Right renal pelvis (tissue), 4 donors: ENCODE data around the gene OSBP2. TPM values are rescaled to one million over a fixed set of nuclear protein-coding genes. Genes with fewer than 3 reads are reported as not detected.

ENCODE experiments used
- DNase-seq, 4 donors: peaks; one replicate each; pipeline ENCODE4 v3.0.0-alpha.2; 2013; ENCODE audit warnings: low read depth in 4 of 4, low spot score in 3 of 4, missing footprints in 1 of 4
- polyA plus RNA-seq, 4 donors: library from polyadenylated mRNA; unstranded; fragments of 120-200 nt; gene quantifications; one replicate each; pipeline ENCODE4 v1.2.1, GENCODE V29; 2013; ENCODE audit not compliant: insufficient read length in 4 of 4

Gene OSBP2
- polyA plus RNA-seq, 4 donors = 4.9 to 6.8 (median 6.2) TPM

DNA sequence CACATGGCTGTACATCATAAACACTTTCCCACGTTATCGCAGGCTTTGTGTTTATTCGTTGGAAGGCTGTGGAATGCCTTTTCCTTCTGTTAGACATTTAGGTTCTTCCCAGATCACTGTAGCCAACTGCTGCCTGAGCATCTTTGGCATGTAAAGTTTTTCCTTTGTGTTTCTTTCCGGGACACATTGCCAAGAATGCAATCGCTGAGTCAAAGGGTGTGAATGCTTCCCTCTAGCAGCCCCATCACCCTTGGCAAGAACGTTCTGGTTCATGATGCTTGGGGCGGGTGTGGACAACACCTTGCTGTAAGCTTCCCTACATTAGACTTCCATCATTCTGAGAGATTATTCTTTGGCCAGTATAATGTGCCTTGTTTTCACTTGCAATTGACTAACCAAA is 136.2 kb downstream of the OSBP2 start:
- no peak for DNase-seq

DNA sequence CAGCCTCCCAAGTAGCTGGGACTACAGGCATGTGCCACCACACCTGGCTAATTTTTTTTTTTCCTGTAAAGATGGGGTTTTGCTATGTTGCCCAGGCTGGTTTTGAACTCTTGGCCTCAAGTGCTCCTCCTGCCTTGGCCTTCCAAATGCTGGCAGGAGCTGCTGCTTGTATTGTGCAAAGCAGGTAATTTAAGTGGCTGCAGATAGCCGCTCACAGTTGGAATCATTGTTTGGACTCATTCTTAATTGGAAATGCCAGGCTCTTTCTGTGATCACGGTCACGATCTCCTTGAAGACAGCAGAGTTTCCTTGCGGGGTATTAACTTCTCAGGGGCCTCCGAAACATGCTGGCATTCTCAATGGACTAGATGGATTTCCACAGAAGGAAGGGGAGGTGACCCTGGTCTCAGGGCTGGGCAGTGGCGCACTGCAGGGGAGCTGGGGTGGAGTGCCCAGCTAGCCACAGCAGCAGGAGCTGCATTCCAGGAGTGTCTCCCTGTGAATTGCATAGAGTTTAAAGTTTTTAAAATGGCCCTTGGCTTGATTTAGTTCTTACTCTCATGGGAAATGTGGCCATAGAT is 137.8 kb downstream of the OSBP2 start:
- no peak for DNase-seq

GRCh38 chr22:30833322-30833721 is 138.6 kb downstream of the OSBP2 start:
- DNase-seq = no peak

DNA sequence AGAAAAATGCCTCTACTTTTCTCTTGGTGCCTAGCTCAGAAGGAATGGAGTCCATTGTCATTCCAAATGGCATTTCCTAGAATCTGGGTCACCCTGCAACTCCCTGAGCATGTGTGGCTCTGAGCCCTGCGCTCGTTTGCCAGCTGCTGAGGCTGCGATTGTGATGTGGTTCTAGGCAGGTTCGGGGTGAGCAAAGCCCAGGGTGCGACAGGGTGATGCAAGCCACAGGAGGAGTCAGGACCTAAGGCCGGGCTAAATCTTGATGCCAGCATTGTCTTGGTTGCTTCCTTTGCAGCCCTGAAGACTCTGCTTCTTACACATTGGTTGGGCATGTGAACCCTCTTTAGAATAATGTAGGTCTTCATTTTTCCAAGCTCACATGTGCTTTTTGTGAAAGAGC is 142.9 kb downstream of the OSBP2 start:
- no peak for DNase-seq

GRCh38 chr22:30838111-30838510 is 143.4 kb downstream of the OSBP2 start:
- DNase-seq = no peak

- DNase-seq = no peak
These were observed 146.6 kb downstream of the OSBP2 start for GRCh38 chr22:30841273-30841672.

GRCh38 chr22:30843245-30843644 is 148.6 kb downstream of the OSBP2 start:
- DNase-seq = no peak

DNA sequence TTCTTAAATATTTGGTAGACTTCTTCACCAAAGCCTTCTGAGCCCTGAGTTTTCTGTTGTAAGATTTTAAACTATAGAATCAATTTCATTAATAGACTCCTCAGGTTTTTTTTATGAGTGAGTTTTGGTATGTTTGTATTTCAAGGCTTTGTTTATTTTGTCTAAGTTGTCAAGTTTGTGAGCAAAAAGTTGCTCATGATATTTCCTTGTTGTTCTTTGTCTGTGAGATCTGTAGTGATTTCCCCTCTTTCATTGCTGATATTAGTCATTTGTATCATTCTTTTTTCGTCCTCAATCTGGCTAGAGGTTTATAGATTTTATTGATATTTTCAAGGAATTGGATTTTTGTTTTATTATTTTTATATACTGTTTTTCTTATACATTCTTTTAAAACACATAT is 152.9 kb downstream of the OSBP2 start:
- no peak for DNase-seq

GRCh38 chr22:30855266-30855665 is 160.6 kb downstream of the OSBP2 start:
- DNase-seq = no peak

DNA sequence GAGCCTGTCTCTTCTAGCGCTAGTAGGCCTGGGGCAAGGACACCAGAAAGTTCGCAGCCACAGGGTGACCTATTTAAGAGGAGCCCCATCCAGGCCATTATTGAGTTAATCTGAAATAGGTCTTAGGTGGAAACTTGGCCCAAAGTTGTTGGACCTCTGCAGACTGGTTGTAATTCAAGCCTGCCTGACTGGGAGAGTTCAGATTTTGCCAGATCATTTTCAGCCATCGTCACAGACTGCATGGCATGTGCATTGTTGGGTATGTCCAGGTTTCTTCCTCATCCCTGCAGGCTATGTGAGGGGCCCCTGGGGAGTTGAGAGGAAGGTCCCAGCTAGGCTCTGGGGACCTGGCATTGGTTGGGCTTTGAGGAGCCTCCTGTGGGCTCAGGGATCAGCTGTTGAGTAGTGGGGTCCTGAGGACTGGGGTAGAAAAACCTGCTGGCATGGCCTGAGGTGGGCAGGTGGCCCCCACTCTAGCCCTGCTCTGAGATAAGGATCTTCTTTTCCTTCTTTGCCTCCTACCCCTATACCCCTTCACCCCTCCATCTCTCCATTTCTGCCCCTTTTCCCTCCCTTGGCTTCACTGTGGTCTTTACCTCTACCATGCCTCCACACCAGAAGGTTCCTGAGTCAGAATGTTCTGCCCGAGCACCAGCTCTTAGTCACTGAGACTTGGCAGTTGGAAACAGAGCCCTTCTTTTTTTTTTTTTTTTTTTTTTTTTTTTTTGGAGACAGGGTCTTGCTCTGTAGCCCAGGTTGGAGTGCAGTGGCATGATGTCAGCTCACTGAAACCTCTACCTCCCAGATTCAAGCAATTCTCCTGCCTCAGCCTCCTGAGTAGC is 161.2 kb downstream of the OSBP2 start:
- no peak for DNase-seq

- no peak for DNase-seq
These were observed 162.2 kb downstream of the OSBP2 start for GRCh38 chr22:30856741-30857502.

- DNase-seq = no peak
These were observed 163.1 kb downstream of the OSBP2 start for GRCh38 chr22:30857791-30858190.

GRCh38 chr22:30858976-30859713 is 164.5 kb downstream of the OSBP2 start:
- no peak for DNase-seq

GRCh38 chr22:30859714-30860095 is 165.0 kb downstream of the OSBP2 start:
- no peak for DNase-seq

DNA sequence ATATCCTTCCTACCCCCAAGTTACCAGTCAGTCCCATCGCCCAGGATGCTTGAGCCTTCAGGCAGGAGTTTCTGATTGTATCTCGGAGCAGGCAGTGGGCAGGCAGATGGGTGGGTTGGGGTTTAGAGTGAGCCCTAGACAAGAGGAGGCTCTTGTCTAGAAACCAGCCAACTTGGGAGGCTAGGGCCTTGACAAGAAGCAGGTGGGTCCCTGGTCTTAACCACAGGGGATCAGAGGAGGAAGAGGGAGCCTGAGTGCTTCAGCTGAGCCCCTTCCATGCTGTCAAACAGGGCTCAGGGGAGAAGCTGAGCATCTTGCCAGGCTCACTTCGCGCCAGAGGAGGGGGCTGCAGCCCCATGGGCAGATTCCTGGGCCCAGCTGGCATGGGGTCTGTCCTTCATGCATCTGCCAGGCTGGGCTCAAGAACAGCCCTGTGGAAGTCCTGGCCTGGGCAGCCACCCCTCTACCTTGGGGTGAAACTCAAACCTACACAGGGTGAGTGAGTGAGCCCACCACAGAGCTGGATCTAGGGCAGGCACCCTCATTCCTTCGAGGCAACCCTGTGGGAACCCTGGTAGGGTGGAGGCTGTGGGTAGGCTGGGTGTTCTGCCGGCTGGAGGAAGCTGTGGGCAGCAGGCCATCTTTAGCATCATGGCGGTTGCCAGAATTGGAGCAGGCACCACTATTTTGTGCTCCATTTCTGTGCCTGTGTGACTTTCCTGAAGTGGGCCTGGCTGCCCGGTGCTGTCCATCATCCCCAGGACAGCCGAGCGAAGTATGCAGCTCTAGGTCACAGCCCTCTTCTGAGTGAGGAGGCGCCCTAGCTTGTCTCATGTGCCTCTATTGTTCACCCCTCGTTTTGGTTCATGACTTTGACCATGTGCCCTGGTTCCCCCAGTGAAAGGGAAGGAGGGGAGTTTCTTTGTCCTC is 165.8 kb downstream of the OSBP2 start:
- no peak for DNase-seq

GRCh38 chr22:30861131-30861530 is 166.5 kb downstream of the OSBP2 start:
- DNase-seq = no peak

DNA sequence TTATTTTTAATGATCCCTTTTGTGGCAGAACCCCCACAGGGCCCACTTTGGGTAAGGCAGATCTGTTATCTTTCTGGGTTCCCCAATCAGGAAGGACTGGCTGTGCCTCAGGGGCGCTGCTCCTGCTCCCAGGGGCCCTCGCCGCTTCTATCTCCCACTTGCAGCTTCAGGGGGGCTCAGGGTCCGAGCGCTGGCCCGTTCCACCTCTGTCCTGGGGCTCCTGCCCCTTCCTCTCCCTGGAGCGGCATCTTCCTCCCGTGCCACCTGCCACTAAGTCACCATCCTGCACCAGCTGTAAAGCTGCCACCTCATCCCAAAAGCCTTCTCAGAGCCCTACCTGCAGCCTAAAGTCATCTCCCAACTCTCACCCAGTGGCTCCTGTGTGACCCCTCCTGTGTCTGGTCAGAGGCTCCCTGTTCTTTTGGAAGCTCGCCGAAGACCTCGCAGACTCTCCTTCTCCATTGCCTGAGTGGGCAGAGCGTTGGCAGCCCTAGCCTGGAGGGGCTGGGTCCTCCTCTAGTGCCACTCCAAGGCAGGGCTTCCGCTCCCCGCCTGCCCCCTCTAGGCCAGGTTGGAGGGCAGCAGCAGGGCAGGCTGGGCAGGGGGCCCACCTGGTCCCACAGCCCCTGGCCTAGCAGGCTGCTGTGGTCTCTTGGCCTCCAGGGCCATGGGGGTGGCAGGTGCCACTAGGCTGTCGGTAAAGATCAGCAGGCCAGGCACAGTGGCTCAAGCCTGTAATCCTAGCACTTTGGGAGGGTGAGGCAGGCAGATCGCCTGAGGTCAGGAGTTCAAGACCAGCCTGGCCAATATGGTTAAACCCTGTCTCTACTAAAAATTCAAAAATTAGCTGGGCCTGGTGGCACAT is 167.2 kb downstream of the OSBP2 start:
- no peak for DNase-seq

- no peak for DNase-seq
These were observed 168.6 kb downstream of the OSBP2 start for GRCh38 chr22:30863081-30863833.
